CD4-positive, alpha-beta T cell treated with Interferon alpha-2 for 1 hour (primary cell): ENCODE results near the gene PANK4.

Experiments used
- DNase-seq, 2 donors: peaks; one replicate each; pipeline ENCODE4 v3.0.0-alpha.2; 2020 to 2022

PANK4 gene

GRCh38 chr1:2508751-2509150 is 17.6 kb downstream of the PANK4 start:
- no peak for DNase-seq

- DNase-seq, result no peak
Measured at GRCh38 chr1:2508180-2508579, 18.2 kb downstream of the PANK4 start.

- no peak for DNase-seq
Measured at GRCh38 chr1:2507744-2508155, 18.6 kb downstream of the PANK4 start.

GRCh38 chr1:2506901-2507565 is 19.4 kb downstream of the PANK4 start:
- DNase-seq, result no peak

- DNase-seq, result no peak
Measured at GRCh38 chr1:2506007-2506860, 20.2 kb downstream of the PANK4 start.

GRCh38 chr1:2505461-2505994 is 20.9 kb downstream of the PANK4 start:
- no peak for DNase-seq

- no peak for DNase-seq
Measured at GRCh38 chr1:2504949-2505272, 21.5 kb downstream of the PANK4 start.

- no peak for DNase-seq
Measured at GRCh38 chr1:2504225-2504948, 22.0 kb downstream of the PANK4 start.

- no peak for DNase-seq
Measured at GRCh38 chr1:2503554-2504224, 22.7 kb downstream of the PANK4 start.

GRCh38 chr1:2502661-2503553 is 23.5 kb downstream of the PANK4 start:
- DNase-seq, result no peak

- no peak for DNase-seq
Measured at GRCh38 chr1:2502210-2502609, 24.2 kb downstream of the PANK4 start.

- no peak for DNase-seq
Measured at GRCh38 chr1:2501820-2502119, 24.6 kb downstream of the PANK4 start.

GRCh38 chr1:2501041-2501819 is 25.2 kb downstream of the PANK4 start:
- no peak for DNase-seq

GRCh38 chr1:2499986-2500596 is 26.3 kb downstream of the PANK4 start:
- peak; percentile 15 to 40 for DNase-seq

- no peak for DNase-seq
Measured at GRCh38 chr1:2499260-2499659, 27.1 kb downstream of the PANK4 start.

- DNase-seq, result no peak
Measured at GRCh38 chr1:2498648-2499047, 27.7 kb downstream of the PANK4 start.

- DNase-seq, result no peak
Measured at GRCh38 chr1:2497891-2498290, 28.5 kb downstream of the PANK4 start.

GRCh38 chr1:2496746-2497145 is 29.6 kb downstream of the PANK4 start:
- DNase-seq, result no peak

GRCh38 chr1:2496087-2496622 is 30.2 kb downstream of the PANK4 start:
- DNase-seq, result peak; percentile 53 to 54

GRCh38 chr1:2495546-2495945 is 30.9 kb downstream of the PANK4 start:
- DNase-seq, result no peak

- DNase-seq, result no peak
Measured at GRCh38 chr1:2495026-2495425, 31.4 kb downstream of the PANK4 start.
